Spleen (tissue), 7 donors: ENCODE results near the gene CDC25B.

Experiments used
- CTCF ChIP-seq, 11 experiments: fragments of 200-600 bp in 7 of 11; fragments of 450-650 bp in 4 of 11; sonication (generic) in 4 of 11; IDR thresholded peaks in 8 of 11; conservative IDR thresholded peaks in 3 of 11; 1 replicate in 7 of 11; 2 replicates in 4 of 11; pipeline versions ENCODE4 v1.4.0 to v1.8.0; 2016 to 2021; ENCODE audit warnings: antibody characterized with exemption in 11 of 11, inconsistent platforms in 4 of 11, mild to moderate bottlenecking in 1 of 11
- POLR2A ChIP-seq, 3 donors: fragments of 450-650 bp; IDR thresholded peaks; one replicate each; pipeline ENCODE4 v1.5.1; 2017; ENCODE audit warnings: antibody characterized with exemption in 3 of 3, mild to moderate bottlenecking in 1 of 3
- POLR2AphosphoS5 ChIP-seq, 3 donors: sonication (generic); formaldehyde crosslinking; IDR thresholded peaks; one replicate each; pipeline ENCODE4 v1.5.1; 2017; ENCODE audit warnings: antibody characterized with exemption in 3 of 3
- donor health status: DM: no; HTN: no; CAD: no; lungs with moderate emphysema.
- donor health status: DM: no; HTN: no; CAD: no.
- donor health status: DM: no; HTN: no; CAD: no.

DNA sequence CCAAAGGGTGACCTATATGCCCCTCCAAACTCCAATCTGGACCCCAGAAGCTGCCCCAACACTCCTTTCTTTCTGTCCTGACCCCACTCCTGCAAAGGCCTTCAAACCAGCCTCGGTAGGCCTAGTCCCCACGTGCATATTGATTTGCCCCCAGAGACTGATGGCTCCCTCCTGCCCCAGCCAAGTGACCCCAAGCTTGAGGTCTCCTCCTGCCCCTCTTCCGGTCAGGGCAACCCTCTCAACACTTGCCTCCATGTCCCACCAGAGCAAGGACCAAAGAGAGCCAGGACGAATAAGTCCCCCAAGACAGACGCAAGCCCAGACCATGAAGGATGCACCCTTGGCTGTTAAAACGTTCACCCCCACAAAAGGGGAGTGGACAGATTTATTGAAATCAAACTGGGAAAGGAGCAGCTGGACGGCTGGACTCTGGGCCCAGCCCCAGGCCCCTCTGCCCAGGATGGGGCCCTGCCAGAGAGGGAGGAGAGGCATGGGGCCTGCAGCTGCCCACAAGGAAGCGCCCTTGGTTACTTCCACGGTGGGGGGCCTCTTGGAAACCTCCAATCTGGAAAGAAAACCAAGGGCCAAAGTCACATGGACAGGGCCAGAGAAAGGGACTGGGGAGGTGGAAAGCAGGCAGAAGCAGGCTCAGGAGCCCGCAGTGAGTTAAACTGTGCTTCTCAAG is 12.5 kb upstream of the CDC25B start:
- TF ChIP-seq CTCF (IDR thresholded peaks at IDR 0.05 in 8 of 11, conservative IDR thresholded peaks at IDR 0.05 in 3 of 11) (no peak), POLR2AphosphoS5 (IDR thresholded peaks at IDR 0.05) (no peak), POLR2A (IDR thresholded peaks at IDR 0.05) (no peak)
